GM12872 (cell line): ENCODE measurements around the gene TBC1D17.

Experiments used
- TF ChIP-seq, protein P1 (sequence below): IDR thresholded peaks from 3 replicates; pipeline ENCODE4 v1.5.1; 2011; ENCODE audit warnings: low read depth, mild to moderate bottlenecking, low read length, moderate library complexity; ENCODE audit not compliant: insufficient read depth

Gene TBC1D17

DNA sequence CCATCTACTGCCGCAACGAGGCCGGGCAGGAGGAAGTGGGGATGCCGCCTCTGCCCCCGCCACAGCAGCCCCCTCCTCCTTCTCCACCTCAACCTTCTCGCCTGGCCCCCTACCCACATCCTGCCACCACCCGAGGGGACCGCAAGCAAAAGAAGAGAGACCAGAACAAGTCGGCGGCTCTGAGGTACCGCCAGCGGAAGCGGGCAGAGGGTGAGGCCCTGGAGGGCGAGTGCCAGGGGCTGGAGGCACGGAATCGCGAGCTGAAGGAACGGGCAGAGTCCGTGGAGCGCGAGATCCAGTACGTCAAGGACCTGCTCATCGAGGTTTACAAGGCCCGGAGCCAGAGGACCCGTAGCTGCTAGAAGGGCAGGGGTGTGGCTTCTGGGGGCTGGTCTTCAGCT lies 55.2 kb downstream of the TBC1D17 start:
- TF ChIP-seq, protein P1, sequence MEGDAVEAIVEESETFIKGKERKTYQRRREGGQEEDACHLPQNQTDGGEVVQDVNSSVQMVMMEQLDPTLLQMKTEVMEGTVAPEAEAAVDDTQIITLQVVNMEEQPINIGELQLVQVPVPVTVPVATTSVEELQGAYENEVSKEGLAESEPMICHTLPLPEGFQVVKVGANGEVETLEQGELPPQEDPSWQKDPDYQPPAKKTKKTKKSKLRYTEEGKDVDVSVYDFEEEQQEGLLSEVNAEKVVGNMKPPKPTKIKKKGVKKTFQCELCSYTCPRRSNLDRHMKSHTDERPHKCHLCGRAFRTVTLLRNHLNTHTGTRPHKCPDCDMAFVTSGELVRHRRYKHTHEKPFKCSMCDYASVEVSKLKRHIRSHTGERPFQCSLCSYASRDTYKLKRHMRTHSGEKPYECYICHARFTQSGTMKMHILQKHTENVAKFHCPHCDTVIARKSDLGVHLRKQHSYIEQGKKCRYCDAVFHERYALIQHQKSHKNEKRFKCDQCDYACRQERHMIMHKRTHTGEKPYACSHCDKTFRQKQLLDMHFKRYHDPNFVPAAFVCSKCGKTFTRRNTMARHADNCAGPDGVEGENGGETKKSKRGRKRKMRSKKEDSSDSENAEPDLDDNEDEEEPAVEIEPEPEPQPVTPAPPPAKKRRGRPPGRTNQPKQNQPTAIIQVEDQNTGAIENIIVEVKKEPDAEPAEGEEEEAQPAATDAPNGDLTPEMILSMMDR, result no peak

DNA sequence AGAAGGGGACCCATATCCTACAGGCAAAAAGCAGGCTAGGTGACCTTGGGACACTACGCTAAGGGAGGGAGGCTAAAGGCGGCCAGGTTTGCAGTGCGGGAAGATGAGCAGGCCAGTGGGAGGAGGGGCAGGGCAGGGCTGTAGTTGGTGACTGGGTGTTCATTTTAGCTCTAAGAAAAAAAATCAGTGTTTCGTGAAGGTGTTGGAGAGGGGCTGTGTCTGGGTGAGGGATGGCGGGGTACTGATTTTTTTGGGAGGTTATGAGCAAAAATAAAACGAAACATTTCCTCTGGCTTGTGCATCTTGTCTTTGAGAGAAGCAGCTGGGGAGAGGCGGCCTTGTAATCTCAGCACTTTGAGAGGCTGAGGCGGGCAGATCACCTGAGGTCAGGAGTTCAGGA lies 56.1 kb downstream of the TBC1D17 start:
- TF ChIP-seq, protein P1, result no peak

DNA sequence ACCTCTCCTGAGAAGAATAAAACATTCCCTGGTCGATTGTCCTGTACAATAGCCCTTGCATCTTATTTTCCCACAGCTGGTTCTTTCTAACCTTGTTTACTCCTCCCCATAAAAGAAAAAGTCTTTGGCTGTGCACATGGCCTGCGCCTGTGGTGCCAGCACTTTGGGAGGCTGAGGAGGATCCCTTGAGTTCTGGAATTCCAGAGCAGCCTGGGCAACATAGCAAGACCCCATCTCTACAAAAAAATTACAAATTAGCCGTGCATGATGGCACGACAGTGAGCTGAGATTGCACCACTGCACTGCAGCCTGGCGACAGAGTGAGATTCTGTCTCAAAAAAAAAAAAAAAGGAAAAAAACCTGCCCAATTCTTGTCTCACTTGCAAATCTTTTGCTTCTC lies 59.0 kb downstream of the TBC1D17 start:
- TF ChIP-seq, protein P1, result no peak

DNA sequence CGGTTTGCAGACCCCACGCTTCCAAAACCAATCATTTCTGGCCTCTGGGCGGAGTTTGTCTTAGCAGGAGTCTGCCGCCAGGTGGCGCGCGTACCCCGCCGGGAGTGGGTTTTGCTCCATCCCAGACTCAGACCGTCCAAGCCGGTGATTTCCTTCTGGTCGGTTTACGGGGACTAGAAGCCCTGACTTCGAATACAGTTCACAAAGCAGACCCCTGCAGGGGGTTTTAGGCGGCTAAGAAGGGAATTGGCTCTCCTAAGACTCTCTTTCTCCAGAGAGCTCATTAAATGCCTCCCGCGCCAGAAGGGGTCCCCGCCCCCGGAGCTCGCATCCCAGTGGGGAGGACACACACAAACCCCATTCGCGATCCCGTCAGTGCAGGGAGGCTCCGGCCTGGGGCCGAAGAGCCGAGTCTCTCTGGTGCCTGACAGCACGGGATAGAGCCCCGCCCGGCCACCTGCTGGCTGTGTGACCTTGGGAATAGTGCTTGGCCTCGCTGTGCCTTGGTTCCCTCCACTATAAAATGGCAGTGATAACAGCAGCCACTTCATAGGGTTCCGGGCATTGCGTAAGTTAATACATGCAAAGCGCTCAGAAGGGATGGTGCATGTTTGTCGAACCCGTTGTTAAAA lies 60.4 kb downstream of the TBC1D17 start:
- TF ChIP-seq, protein P1, result peak; percentile 96
